GM12874 (cell line): ENCODE data around the gene KDM4C.

ENCODE experiments used
- TF ChIP-seq, protein P1 (sequence below): IDR thresholded peaks from 2 replicates; pipeline ENCODE4 v1.5.1; 2011; ENCODE audit warnings: low read depth, mild to moderate bottlenecking, control low read depth, low read length, moderate library complexity; ENCODE audit not compliant: insufficient read depth

Gene KDM4C

DNA sequence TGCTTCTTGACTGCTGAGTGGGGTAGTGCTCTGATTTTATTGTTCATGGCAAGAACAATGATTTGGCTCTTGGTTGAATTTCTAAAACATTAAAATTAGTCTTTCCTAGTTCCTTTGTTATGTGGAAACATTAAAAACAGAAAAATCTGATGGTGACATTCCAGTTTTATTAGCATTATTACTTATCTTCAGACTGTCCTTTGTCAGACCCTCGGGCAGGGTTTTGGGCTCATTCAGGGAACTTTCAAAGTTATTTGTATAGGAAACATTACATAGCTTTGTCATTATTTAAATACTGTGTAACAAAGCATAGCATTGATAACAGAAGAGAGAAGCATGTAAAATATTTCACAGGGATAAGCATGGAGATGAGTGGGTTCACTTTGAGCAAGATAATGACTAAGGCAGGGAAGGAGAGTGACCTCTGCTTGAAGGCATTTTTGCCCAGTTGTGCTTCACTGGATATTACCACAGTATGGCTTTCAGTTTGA lies 119.9 kb downstream of the KDM4C start:
- TF ChIP-seq, protein P1, sequence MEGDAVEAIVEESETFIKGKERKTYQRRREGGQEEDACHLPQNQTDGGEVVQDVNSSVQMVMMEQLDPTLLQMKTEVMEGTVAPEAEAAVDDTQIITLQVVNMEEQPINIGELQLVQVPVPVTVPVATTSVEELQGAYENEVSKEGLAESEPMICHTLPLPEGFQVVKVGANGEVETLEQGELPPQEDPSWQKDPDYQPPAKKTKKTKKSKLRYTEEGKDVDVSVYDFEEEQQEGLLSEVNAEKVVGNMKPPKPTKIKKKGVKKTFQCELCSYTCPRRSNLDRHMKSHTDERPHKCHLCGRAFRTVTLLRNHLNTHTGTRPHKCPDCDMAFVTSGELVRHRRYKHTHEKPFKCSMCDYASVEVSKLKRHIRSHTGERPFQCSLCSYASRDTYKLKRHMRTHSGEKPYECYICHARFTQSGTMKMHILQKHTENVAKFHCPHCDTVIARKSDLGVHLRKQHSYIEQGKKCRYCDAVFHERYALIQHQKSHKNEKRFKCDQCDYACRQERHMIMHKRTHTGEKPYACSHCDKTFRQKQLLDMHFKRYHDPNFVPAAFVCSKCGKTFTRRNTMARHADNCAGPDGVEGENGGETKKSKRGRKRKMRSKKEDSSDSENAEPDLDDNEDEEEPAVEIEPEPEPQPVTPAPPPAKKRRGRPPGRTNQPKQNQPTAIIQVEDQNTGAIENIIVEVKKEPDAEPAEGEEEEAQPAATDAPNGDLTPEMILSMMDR: no peak

DNA sequence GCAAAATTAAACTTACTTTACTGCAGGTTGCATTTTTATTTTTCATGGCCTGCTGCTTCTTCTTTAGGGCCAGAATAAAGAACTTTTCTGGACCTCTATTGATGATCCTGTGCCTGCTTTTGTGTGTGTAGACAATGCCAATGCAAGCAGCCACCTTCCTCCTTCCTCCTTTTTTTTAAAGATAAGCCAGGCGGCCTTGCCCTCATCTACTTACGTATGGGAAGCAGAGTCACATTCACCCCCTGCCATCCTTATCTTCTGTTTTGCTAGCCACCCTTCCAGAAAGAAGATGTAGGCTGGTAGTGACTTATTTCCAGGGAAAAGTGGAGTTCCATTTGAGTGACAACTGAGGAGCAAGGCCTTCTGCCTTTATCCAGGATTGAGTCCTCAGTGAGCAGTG lies 122.9 kb downstream of the KDM4C start:
- TF ChIP-seq, protein P1: no peak

DNA sequence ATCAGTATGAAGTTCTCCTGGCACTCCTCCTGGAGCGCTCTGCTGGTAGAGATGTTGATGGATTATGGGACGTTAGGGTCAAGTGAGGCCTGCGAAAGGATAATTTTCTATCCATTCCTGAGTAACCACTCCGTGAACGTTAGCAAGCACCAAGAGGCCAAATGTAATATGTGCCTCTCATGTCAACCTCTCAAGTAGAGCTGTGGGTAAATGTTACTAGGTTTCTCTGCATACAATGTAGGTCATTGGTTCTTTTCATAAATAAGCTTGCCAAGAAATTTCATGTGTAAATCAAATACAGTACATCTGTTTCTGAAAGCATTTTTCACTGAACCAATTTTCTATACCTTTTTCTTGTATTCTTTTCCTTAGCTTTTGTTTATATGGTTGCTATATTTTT lies 126.3 kb downstream of the KDM4C start:
- TF ChIP-seq, protein P1: no peak

DNA sequence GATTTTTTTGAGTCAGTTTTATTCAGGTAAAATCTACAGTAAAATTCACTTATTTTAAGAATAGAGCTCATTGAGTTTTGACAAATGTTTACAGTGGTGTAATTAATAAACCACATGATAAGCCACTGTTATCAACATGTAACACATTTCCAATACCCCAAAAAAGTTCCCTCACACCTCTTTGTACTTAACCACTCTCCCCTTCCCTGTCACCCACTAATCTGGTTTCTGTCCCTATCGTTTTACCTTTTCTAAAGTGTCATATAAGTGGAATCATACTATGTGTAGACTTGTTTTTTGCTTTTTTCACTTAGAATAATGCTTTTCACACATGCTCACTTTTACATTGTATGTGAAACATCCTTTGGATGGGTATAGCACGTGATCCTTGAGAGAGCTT lies 127.2 kb downstream of the KDM4C start:
- TF ChIP-seq, protein P1: no peak

DNA sequence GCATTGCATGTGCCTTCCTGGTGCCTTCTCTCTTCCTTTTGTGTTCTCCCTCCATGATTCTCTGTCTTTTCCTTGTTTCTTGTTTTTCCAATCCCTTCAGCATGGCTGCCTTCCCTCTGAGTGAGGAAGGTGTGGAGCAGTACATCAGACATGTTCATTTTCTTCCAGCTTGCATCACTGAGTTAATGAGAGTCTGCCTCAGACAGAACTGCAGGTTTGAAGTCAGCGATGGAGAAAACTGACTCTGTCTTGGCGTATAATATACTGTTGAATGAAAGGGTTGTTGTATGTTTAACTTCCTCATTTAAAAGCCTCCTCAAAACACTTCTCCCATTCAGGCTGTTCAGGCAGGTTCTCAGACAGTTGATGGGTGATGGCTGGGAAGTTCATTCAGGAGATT lies 129.3 kb downstream of the KDM4C start:
- TF ChIP-seq, protein P1: no peak

DNA sequence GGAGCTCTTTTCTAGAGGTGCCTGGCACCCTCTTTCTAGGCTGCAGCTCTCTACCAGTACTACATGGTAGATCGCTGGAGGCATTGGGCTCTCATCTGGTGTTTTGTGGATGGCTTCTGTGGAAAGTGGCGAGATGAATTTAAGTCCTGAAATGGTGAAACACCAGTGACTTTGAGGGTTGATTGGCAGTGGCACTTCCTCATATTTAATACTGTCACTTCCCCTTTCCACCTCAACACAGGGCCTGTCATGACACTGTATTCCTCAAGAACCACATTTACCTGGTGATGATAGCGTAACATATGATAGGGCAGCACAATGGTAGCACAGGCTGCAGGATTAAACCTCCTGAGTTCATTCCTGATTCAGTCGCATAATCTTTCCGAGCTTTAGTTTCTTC lies 132.1 kb downstream of the KDM4C start:
- TF ChIP-seq, protein P1: no peak

DNA sequence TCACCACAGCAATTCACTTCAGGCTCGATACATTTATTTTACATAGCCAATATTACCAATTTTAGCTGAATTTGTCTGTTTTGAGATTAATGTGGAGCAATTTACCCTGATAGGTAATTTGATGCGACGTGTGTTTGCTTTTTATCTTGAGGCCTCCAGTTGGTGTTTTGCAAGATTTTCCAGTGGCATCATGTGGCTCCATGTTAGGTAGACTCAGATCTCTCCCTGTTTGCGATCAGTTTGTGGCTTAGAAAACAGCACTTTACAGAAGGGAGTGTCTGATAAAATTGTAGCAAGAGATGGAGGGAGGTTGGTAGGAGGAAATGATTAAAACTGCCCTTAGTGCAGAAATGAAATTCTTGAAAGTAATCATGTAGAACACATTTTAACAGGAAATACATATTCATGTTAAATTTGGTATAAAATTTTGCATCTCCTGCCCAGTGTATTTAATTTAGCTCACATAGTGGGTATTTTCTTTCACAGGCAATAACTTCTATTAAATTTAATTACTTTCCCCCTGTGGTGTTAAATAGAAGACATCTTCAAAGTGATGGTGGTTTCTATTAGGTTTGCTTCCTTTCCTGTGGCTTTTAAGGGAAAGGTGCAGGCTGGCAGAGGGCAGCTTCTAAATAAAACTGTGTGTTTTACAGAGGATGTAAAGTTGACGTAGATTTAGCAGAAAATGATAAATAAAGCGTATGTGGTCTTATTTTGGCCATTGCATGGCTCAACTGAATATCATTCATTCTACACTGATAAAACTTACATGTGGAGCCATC lies 135.8 kb downstream of the KDM4C start:
- TF ChIP-seq, protein P1: no peak
